GM18951 (cell line): ENCODE results near the gene RNU2-1.
"Not testable (repeated sequence)": the region's sequence is repeated elsewhere in the genome, so short reads cannot be mapped to it uniquely, and the experiment has no call there.

Source experiments
- POLR2A ChIP-seq: IDR thresholded peaks from 4 replicates; pipeline ENCODE4 v1.6.1; 2011; ENCODE audit warnings: mild to moderate bottlenecking; ENCODE audit not compliant: insufficient read length, insufficient read depth; ENCODE audit errors: extremely low read depth
- in situ Hi-C: fragments of 300-500 bp; cut with MboI; formaldehyde crosslinking; loops from one replicate; pipeline ENCODE4 v1.12.0; 2022; ENCODE audit warnings: low sequenced_read_pairs, mixed read lengths, inconsistent platforms; ENCODE audit not compliant: unreplicated experiment

Gene RNU2-1

GRCh38 chr17:43233877-43234276 lies at the start of gene RNU2-1:
Gene RNU2-1 (minus strand): TSS chr17:43233977.
- in situ Hi-C loops = not testable (repeated sequence)

GRCh38 chr17:43272914-43273313 lies 39.1 kb upstream of the RNU2-1 start:
- in situ Hi-C loops = not testable (repeated sequence)

- in situ Hi-C loops = not testable (repeated sequence)
Measured at GRCh38 chr17:43272483-43272882, 38.7 kb upstream of the RNU2-1 start.

GRCh38 chr17:43270552-43271504 lies 37.1 kb upstream of the RNU2-1 start:
- in situ Hi-C loops = not testable (repeated sequence)

GRCh38 chr17:43246456-43246855 lies 12.7 kb upstream of the RNU2-1 start:
- in situ Hi-C loops = not testable (repeated sequence)

- in situ Hi-C loops = not testable (repeated sequence)
Measured at GRCh38 chr17:43240596-43241352, 7.0 kb upstream of the RNU2-1 start.

GRCh38 chr17:43239597-43239996 lies 5.8 kb upstream of the RNU2-1 start:
- in situ Hi-C loops = not testable (repeated sequence)

GRCh38 chr17:43233263-43233662 lies 514 bp downstream of the RNU2-1 start:
- in situ Hi-C loops = not testable (repeated sequence)

GRCh38 chr17:43232021-43232699 lies 1.6 kb downstream of the RNU2-1 start:
- in situ Hi-C loops = not testable (repeated sequence)

- in situ Hi-C loops = not testable (repeated sequence)
Measured at GRCh38 chr17:43231205-43232020, 2.4 kb downstream of the RNU2-1 start.

- in situ Hi-C loops = not testable (repeated sequence)
Measured at GRCh38 chr17:43228020-43228782, 5.6 kb downstream of the RNU2-1 start, which contains the start of gene CCDC200. Gene CCDC200 (minus strand): TSS chr17:43228623. CDS start chr17:43228554, 69 bp downstream.

GRCh38 chr17:43226393-43226792 lies 7.4 kb downstream of the RNU2-1 start:
- in situ Hi-C loops = no loop called here
- TF ChIP-seq POLR2A = no peak

- no peak for TF ChIP-seq POLR2A
- in situ Hi-C loops = no loop called here
Measured at GRCh38 chr17:43224146-43224705, 9.6 kb downstream of the RNU2-1 start.
